Skeletal muscle tissue (tissue), 5 donors: ENCODE data around the gene MAGEA11. TPM values are rescaled to one million over a fixed set of nuclear protein-coding genes. Genes with fewer than 3 reads are reported as not detected.
"Not testable (repeated sequence)": the region's sequence is repeated elsewhere in the genome, so short reads cannot be mapped to it uniquely, and the experiment has no call there.

Experiments
- H3K27ac ChIP-seq: one replicate; pipeline ENCODE4 v1.7.0; 2013; ENCODE audit warnings: mild to moderate bottlenecking, low read depth, low read length, inconsistent platforms
- H3K27me3 ChIP-seq, 3 donors: one replicate each; pipeline ENCODE4 v1.7.0; 2013; ENCODE audit warnings: low read length in 3 of 3; ENCODE audit not compliant: control insufficient read depth in 3 of 3, insufficient read depth in 3 of 3
- H3K36me3 ChIP-seq, 3 donors: one replicate each; pipeline ENCODE4 v1.7.0; 2013; ENCODE audit warnings: low read length in 3 of 3; ENCODE audit not compliant: control insufficient read depth in 3 of 3, insufficient read depth in 3 of 3
- H3K4me1 ChIP-seq, 3 donors: one replicate each; pipeline ENCODE4 v1.7.0; 2013; ENCODE audit warnings: low read length in 3 of 3, mild to moderate bottlenecking in 3 of 3; ENCODE audit not compliant: control insufficient read depth in 3 of 3, insufficient read depth in 3 of 3
- H3K4me3 ChIP-seq, 3 donors: one replicate each; pipeline ENCODE4 v1.7.0; 2013; ENCODE audit warnings: low read length in 3 of 3
- H3K9ac ChIP-seq, 3 donors: one replicate each; pipeline ENCODE4 v1.7.0; 2013; ENCODE audit warnings: low read length in 3 of 3, mild to moderate bottlenecking in 3 of 3, moderate library complexity in 2 of 3, low read depth in 1 of 3
- H3K9me3 ChIP-seq, 3 donors: one replicate each; pipeline ENCODE4 v1.7.0; 2013; ENCODE audit warnings: low read length in 3 of 3; ENCODE audit not compliant: control insufficient read depth in 3 of 3
- small RNA-seq: library from RNA; depleted of rRNA; stranded (forward); fragments of <200 nt; gene quantifications from one replicate; pipeline ENCODE3, GENCODE V24; 2014
- total RNA-seq: library from RNA; depleted of rRNA; stranded (reverse); fragments of >200 nt; gene quantifications from one replicate; pipeline ENCODE4 v1.2.3, GENCODE V29; 2014
- donor health status: Osteomylitis.

Gene MAGEA11
- total RNA-seq, 1 donor from 2014 or later = not detected

GRCh38 chrX:149758068-149758714 is 46.3 kb downstream of the MAGEA11 start:
- no peak overlapping the region for H3K27ac ChIP-seq
- no peak overlapping the region for H3K9ac ChIP-seq
- H3K4me1 ChIP-seq = no peaks in the 10 kb centered on the region
- no peaks in the 10 kb centered on the region for H3K36me3 ChIP-seq
- no peak overlapping the region for H3K4me3 ChIP-seq
- H3K9me3 ChIP-seq = no peaks in the 10 kb centered on the region
- H3K27me3 ChIP-seq = peaks cover 0 to 4% (median 0%) of the 10 kb centered on the region in 3 donors

- H3K36me3 ChIP-seq, H3K27ac ChIP-seq, H3K27me3 ChIP-seq, H3K4me1 ChIP-seq, H3K4me3 ChIP-seq, H3K9ac ChIP-seq, H3K9me3 ChIP-seq: not testable (repeated sequence)
Measured at GRCh38 chrX:149758715-149759078, 46.8 kb downstream of the MAGEA11 start.

- Histone ChIP-seq H3K36me3 (no peaks in the 10 kb centered on the region), H3K27me3 (peaks cover 0 to 4% (median 0%) of the 10 kb centered on the region in 3 donors), H3K4me1 (no peaks in the 10 kb centered on the region), H3K27ac (no peak overlapping the region), H3K4me3 (no peak overlapping the region), H3K9me3 (no peaks in the 10 kb centered on the region), H3K9ac (no peak overlapping the region)
Measured at GRCh38 chrX:149759824-149760223, 48.0 kb downstream of the MAGEA11 start.

GRCh38 chrX:149760965-149761364 is 49.1 kb downstream of the MAGEA11 start:
- Histone ChIP-seq H3K4me1 (no peaks in the 10 kb centered on the region), H3K36me3 (no peaks in the 10 kb centered on the region), H3K9ac (no peak overlapping the region), H3K27ac (no peak overlapping the region), H3K4me3 (no peak overlapping the region), H3K9me3 (no peaks in the 10 kb centered on the region), H3K27me3 (peaks cover 0 to 4% (median 0%) of the 10 kb centered on the region in 3 donors)

- not testable (repeated sequence) for H3K9me3 ChIP-seq, H3K4me1 ChIP-seq, H3K27ac ChIP-seq, H3K27me3 ChIP-seq, H3K9ac ChIP-seq, H3K4me3 ChIP-seq, H3K36me3 ChIP-seq
Measured at GRCh38 chrX:149761858-149762674, 50.2 kb downstream of the MAGEA11 start.

- no peak overlapping the region for H3K9ac ChIP-seq
- H3K4me1 ChIP-seq = no peaks in the 10 kb centered on the region
- H3K27me3 ChIP-seq = peaks cover 0 to 4% (median 0%) of the 10 kb centered on the region in 3 donors
Measured at GRCh38 chrX:149762696-149763614, 51.1 kb downstream of the MAGEA11 start.

More at GRCh38 chrX:149762696-149763614, 51.1 kb downstream of the MAGEA11 start:
- Histone ChIP-seq H3K27ac (no peak overlapping the region), H3K4me3 (no peak overlapping the region), H3K9me3 (no peaks in the 10 kb centered on the region), H3K36me3 (no peaks in the 10 kb centered on the region)

Small RNA genes lying within 50 kb of the gene (small RNA-seq; reads per million reads assigned to genes)
- gene AC244098.1 (not detected), gene AC244098.2 (not detected), gene AC244098.3 (not detected)

Other genes starting within 250 kb of the MAGEA11 start
- gene IDS, start 206.8 kb upstream of the MAGEA11 start, total RNA-seq = 11.5 TPM
- gene EOLA1, start 171.0 kb upstream of the MAGEA11 start, total RNA-seq = 8.4 TPM
- not detected for gene HSFX3, start 162.1 kb upstream of the MAGEA11 start, total RNA-seq
- gene MAGEA9B, start 124.6 kb upstream of the MAGEA11 start, total RNA-seq = not detected
- gene HSFX2, start 116.7 kb upstream of the MAGEA11 start, total RNA-seq = 0.52 TPM
- 25.6 TPM for gene TMEM185A, start 80.3 kb upstream of the MAGEA11 start, total RNA-seq
- gene HSFX1, start 62.0 kb downstream of the MAGEA11 start, total RNA-seq = under 0.01 TPM
- not detected for gene MAGEA9, start 69.9 kb downstream of the MAGEA11 start, total RNA-seq
- not detected for gene MAGEA8, start 169.1 kb downstream of the MAGEA11 start, total RNA-seq
- gene HSFX4, start 217.5 kb downstream of the MAGEA11 start, total RNA-seq = not detected
- 8.9 TPM for gene EOLA2, start 226.4 kb downstream of the MAGEA11 start, total RNA-seq